Heart right ventricle (tissue), 16 donors: ENCODE measurements around the gene PIK3C3. TPM values are rescaled to one million over a fixed set of nuclear protein-coding genes. Genes with fewer than 3 reads are reported as not detected.

Experiments used
- ATAC-seq, 8 donors: fragments of 200-7000 bp; cut with Tn5 transposase; one replicate each; pipeline ENCODE4 v1.9.1; 2020; ENCODE audit warnings: mild to moderate bottlenecking in 8 of 8, moderate library complexity in 8 of 8, moderate number of reproducible peaks in 1 of 8
- DNase-seq, 2 donors: peaks; one replicate each; pipeline ENCODE4 v3.0.0-alpha.2; 2020
- H3K27ac ChIP-seq, 10 donors: fragments of 200-600 bp; sonication (generic) in 2 of 10; one replicate each; pipeline versions ENCODE4 v1.5.0 to v1.8.0; 2020 to 2022; ENCODE audit warnings: mild to moderate bottlenecking in 3 of 10
- H3K27me3 ChIP-seq, 7 donors: fragments of 200-600 bp; one replicate each; pipeline ENCODE4 v1.8.0; 2021 to 2022; ENCODE audit warnings: mild to moderate bottlenecking in 2 of 7
- H3K36me3 ChIP-seq, 9 donors: fragments of 200-600 bp; sonication (generic) in 1 of 9; one replicate each; pipeline versions ENCODE4 v1.5.0 to v1.8.0; 2020 to 2022; ENCODE audit warnings: mild to moderate bottlenecking in 2 of 9
- H3K4me1 ChIP-seq, 9 donors: fragments of 200-600 bp; sonication (generic) in 1 of 9; one replicate each; pipeline versions ENCODE4 v1.5.0 to v1.8.0; 2020 to 2022; ENCODE audit warnings: mild to moderate bottlenecking in 4 of 9
- H3K4me3 ChIP-seq, 10 donors: fragments of 200-600 bp; sonication (generic) in 2 of 10; one replicate each; pipeline versions ENCODE4 v1.5.0 to v1.8.0; 2020 to 2022; ENCODE audit warnings: mild to moderate bottlenecking in 7 of 10, moderate library complexity in 2 of 10
- H3K9me3 ChIP-seq, 11 donors: fragments of 200-600 bp in 10 of 11; sonication (generic) in 2 of 11; one replicate each; pipeline versions ENCODE4 v1.5.0 to v1.8.0; 2013 to 2022; ENCODE audit warnings: mild to moderate bottlenecking in 2 of 11, control low read depth in 1 of 11, moderate library complexity in 1 of 11
- CTCF ChIP-seq, 9 donors: fragments of 200-600 bp; sonication (generic) in 2 of 9; IDR thresholded peaks; one replicate each; pipeline versions ENCODE4 v1.5.0 to v1.8.0; 2021 to 2022; ENCODE audit warnings: antibody characterized with exemption in 9 of 9, mild to moderate bottlenecking in 5 of 9, moderate library complexity in 1 of 9
- WGBS, 2 donors: extraction: QIAGEN DNeasy Blood & Tissue Kit; methylation state at CpG; one replicate each; pipeline ENCODE4 v1.1.7; 2013; ENCODE audit warnings: inconsistent platforms in 1 of 2; 5-methylcytosine and 5-hydroxymethylcytosine counted together
- intact Hi-C, 10 donors: fragments of 100-400 bp; cut with DNase I; formaldehyde crosslinking; loops; one replicate each; pipeline versions ENCODE4 v1.11.1 to v1.14.2; 2022
- polyA plus RNA-seq, 2 donors: library from polyadenylated mRNA; stranded (reverse); fragments of 200-250 nt; gene quantifications; one replicate each; pipeline ENCODE4 v1.2.3, GENCODE V29; 2013
- total RNA-seq, 10 donors: library from RNA; stranded (reverse); fragmentation: NEBNext Ultra II Directional in 3 of 10; extraction: Animal tissue kit (Norgen Biotek cat#: 25700) in 3 of 10; gene quantifications; one replicate each; pipeline versions ENCODE4 v1.2.1 to v1.2.4, GENCODE V29; 2021 to 2023
- donor health status: Arrhythmogenic right ventricular cardiomyopathy.
- donor health status: ischemic (EF 13 %, LVEDD 7.1; RV severe dilation, severe dysfunction).
- donor health status: healthy with polysubstance abuse.
- donor health status: DM: no; HTN: yes; CAD: no.
- donor health status: DM: no; HTN: no; CAD: no.
- donor health status: ischemic (EF 25% LVEDD 6.9; RV normal size, moderate dysfunction).
- donor health status: ischemic (EF 25% LVEDD 5.7; RV mildly dilated, moderate dysfunction).
- donor health status: healthy.
- donor health status: DM: yes; HTN: yes; CAD: no.
- donor health status: Ischemic cardiomyopathy.
- donor health status: ischemic (EF 35%, LVEDD 5.7; RV mildly dilated, moderate dysfunction).
- donor health status: nonischemic (EF 11% LVEDD 7.7; RV severe dilation, severe dysfunction).
- donor health status: DM: yes; HTN: yes; CAD: no.
- donor health status: PGD.
- donor health status: ischemic (EF 29% LVEDD 5.4; RV normal size, mild dysfunction).
- donor health status: nonischemic (EF 23%, LVEDD 6.1; RV moderate dilation, normal function).

Gene PIK3C3
- total and polyA plus RNA-seq, 12 donors = 20.8 to 41.4 (median 30.9) TPM

GRCh38 chr18:42094875-42095274, 139.8 kb downstream of the PIK3C3 start:
- no peak for TF ChIP-seq CTCF (IDR thresholded peaks at IDR 0.05)
- Histone ChIP-seq H3K9me3 (peaks cover 0 to 3% (median 0%) of the 10 kb centered on the region in 11 donors), H3K27me3 (no peaks in the 10 kb centered on the region), H3K4me1 (no peaks in the 10 kb centered on the region), H3K27ac (no peak overlapping the region), H3K4me3 (no peak overlapping the region), H3K36me3 (no peaks in the 10 kb centered on the region)
- DNase-seq = no peak
- intact Hi-C loops = no loop called here
- ATAC-seq = no peak

GRCh38 chr18:42095732-42096377, 140.8 kb downstream of the PIK3C3 start:
- H3K4me3 ChIP-seq = no peak overlapping the region
- H3K9me3 ChIP-seq = peaks cover 0 to 3% (median 0%) of the 10 kb centered on the region in 11 donors
- intact Hi-C loops = no loop called here
- no peak overlapping the region for H3K27ac ChIP-seq
- no peaks in the 10 kb centered on the region for H3K27me3 ChIP-seq
- no peaks in the 10 kb centered on the region for H3K4me1 ChIP-seq
- ATAC-seq = no peak
- DNase-seq = no peak
- no peak for TF ChIP-seq CTCF (IDR thresholded peaks at IDR 0.05)
- no peaks in the 10 kb centered on the region for H3K36me3 ChIP-seq

DNA sequence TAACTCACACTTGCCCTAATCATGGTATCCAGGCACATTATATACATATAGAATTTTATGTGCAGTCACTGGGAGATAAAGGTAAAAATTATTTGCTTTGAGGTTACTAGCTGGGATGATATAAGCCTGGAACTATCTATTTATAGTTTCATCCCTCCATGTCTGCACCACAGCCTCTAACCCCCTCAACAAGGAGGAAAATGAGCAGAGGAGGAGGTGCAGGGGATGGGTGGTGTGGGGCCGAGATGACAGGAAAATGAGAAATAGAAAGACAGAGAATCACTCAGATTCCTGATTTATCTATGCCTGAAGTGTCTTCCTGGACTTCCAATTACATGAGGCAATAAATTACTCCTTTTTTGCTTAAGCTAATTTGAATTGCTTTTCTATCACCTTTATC, 145.2 kb downstream of the PIK3C3 start:
- ATAC-seq (no peak), DNase-seq (no peak)
- intact Hi-C loops = no loop called here
- Histone ChIP-seq H3K4me3 (no peak overlapping the region), H3K27me3 (no peaks in the 10 kb centered on the region), H3K4me1 (no peaks in the 10 kb centered on the region), H3K36me3 (no peaks in the 10 kb centered on the region), H3K9me3 (peaks cover 0 to 3% (median 0%) of the 10 kb centered on the region in 11 donors), H3K27ac (no peak overlapping the region)
- no peak for TF ChIP-seq CTCF (IDR thresholded peaks at IDR 0.05)
- WGBS, 2 donors = 53 to 65% methylated on average over 1 of the region's 1 CpG

DNA sequence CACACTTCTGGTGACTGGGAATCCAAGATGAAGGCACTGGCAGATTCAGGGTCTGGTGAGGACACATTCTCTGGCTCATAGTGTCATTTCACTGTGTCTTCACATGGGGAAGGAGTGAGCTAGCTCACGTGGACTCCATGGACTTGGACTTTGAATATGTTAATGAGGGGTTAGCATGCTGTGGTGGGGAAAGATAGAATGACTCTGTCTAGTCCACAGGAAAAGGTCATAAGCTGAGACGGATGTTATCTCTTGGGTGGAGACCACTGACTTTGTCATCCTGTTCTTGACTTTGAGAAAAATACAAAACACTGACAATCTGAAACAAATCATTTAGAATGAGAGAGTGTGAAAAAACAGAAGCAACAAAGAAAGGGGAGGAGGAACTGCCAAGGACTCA, 145.9 kb downstream of the PIK3C3 start:
- ATAC-seq (no peak), DNase-seq (no peak)
- H3K27me3 ChIP-seq = no peaks in the 10 kb centered on the region
- intact Hi-C loops = no loop called here
- H3K27ac ChIP-seq = no peak overlapping the region
- H3K4me1 ChIP-seq = no peaks in the 10 kb centered on the region
- H3K4me3 ChIP-seq = no peak overlapping the region
- peaks cover 0 to 3% (median 0%) of the 10 kb centered on the region in 11 donors for H3K9me3 ChIP-seq
- no peaks in the 10 kb centered on the region for H3K36me3 ChIP-seq
- WGBS, 2 donors = 46 to 55% methylated on average over 2 of the region's 2 CpGs
- no peak for TF ChIP-seq CTCF (IDR thresholded peaks at IDR 0.05)
